HTERT RPE-1 (cell line): ENCODE results near the gene CCR8.

ENCODE experiments used
- in situ Hi-C: fragments of 300-500 bp; cut with MboI; formaldehyde crosslinking; loops from 4 replicates; pipeline ENCODE4 v1.14.3; 2020; ENCODE audit warnings: low sequenced_read_pairs

Gene CCR8, protein sequence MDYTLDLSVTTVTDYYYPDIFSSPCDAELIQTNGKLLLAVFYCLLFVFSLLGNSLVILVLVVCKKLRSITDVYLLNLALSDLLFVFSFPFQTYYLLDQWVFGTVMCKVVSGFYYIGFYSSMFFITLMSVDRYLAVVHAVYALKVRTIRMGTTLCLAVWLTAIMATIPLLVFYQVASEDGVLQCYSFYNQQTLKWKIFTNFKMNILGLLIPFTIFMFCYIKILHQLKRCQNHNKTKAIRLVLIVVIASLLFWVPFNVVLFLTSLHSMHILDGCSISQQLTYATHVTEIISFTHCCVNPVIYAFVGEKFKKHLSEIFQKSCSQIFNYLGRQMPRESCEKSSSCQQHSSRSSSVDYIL

DNA sequence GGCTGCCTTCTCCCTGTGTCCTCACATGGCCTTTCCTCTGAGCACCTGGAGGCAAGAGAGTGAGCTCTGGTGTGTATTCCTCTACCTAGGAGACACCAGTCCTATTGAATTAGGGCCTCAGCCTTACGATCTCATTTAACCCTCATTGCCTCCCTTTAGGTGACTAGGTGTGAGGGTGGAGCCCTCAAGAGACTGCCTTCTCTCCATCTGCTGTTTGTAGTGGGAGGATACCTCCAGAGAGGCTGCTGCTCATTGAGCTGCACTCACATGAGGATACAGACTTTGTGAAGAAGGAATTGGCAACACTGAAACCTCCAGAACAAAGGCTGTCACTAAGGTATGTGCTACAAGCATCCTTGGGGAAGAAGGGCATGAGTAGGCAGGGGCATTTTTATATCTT, at the start of gene CCR8:
Gene CCR8, plus strand, starts transcription at position 217 of the 400 bp plus-strand sequence. CDS start 2,623 bp downstream, outside the sequence.
- in situ Hi-C loops = no loop called here

DNA sequence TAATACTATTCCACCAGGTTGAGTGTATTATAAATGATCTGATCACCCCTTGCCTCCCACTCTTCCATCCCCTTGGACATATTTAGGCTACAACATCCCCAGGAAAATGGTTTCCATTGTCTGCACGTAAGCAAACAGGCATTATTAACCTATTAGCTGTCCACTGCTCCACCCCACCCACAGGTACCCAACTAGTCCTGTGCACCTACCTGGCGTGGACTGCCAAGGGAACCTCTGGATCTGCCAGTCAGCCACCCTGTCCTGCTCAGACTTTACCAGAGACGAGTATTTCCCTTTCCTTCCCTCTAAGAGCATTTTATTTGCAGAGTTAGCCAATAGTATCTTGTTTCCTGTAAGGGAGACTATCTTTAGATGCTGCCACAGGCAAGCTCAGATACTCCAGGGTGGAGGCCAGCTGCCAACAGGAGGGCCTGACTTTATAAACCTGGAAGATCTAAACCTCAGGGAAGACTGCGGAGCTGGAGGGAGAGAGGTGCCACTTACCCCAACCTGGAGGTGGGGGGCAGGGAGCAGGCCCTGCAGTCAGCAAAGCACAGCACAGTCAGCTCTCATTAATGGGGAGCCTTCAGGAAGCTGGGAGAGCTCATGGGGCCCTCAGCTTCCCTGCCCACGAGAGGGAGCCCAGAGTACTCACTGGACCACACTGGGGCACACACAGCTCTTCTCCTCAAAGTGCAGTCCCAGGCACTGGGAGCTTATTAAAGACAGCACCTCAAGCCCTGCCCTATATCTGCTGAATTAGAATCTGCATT, 49.6 kb upstream of the CCR8 start, which contains the start of gene CX3CR1:
Gene CX3CR1, minus strand, starts transcription at position 292 of the 773 bp plus-strand sequence. CDS start 13,527 bp downstream, outside the sequence.
- in situ Hi-C loops = no loop called here

DNA sequence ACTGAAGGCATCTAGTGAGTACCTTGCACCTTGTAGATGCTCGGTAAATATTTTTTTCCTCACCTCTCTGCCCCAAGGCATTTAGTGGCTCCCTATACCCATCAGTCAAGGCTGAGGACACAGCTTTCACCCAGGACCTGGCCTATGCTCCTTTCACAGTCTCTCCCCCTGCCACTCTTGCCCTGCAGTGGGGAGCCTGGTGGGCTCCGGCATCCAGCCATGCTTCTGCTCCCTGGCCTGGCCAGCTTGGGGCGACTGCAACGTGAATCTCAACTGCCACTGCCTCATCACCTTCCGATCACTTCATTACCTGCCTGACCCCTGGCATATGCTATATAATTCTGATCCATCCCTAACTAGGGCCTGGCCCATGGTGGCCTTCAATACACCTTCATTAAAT, 48.9 kb upstream of the CCR8 start:
- in situ Hi-C loops = no loop called here

DNA sequence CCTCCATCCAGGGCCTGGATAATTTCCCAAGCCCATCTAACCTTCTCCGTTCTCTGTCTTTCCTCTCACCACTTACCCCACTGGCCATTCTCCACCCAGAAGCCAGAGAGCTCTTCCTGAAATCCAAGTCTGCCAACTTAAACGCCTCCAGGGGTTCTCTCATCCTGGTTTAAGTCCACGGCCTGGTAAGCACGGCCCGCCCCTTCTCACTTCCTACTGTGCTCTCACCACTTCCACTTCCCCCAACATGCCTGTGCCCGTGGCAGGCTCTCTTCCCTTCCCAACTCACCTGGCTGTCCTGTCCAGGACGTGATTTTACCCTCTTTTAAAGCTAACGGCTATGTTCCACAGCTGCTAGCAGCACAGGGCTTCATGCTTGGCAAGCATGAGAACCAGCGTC, 48.0 kb upstream of the CCR8 start:
- in situ Hi-C loops = no loop called here

DNA sequence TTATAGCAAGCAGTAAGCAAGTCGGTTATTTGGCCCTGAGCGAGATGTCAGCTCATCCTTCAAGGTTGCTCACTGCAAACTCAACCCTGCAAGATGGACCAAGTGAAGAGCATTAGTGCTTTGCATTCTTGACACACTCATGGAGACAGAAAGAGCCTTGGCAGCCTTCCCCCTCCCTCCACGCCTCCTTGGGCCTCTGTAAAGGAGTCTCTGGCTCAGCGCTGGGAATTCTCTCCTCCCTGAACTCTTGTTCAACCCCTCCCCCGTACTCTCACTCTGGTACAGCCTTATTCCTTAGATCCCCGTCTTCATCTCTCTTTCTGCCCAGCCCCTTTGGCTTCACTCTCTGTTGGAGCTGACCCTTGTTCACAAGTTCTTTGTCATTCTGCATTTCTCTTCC, 47.5 kb upstream of the CCR8 start:
- in situ Hi-C loops = no loop called here

DNA sequence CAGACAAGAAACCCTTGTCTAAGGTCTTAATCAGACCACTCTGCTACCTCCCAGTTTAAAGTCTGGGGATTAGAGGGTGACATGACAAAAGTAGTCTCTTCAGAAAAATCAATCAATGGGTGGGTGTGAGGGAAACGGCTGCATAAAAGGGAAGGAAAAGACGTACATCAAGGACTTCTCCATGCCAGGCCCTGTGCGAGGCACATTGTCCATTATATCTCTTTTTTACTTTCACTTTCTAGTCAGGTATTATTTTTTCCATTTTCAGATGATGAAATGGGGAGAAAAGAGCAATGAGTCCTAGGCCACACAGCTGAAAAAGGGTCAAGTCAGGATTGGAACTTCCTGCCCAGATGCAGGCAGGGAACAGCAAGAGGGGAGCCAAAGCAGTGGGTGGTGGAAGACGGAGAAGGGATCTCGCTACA, 45.0 kb upstream of the CCR8 start:
- in situ Hi-C loops = no loop called here

DNA sequence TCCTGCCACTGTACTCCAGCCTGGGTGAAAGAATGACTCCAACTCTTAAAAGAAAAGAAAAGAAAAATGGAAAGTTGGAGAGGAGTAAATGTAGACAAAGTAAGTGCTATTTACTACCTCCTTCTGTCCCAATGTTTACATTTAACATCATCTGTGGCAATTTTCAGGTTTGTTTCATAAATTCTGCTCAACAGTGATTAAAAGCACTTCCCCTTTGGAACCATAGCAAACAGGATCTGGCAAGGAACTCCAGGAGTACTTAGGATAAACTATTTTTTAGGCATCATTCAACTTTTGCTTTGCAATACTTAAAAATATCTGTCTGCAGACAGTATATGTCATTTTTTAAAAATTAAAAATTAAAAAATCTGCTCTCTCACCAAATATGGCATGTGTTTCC, 44.2 kb upstream of the CCR8 start:
- in situ Hi-C loops = no loop called here

DNA sequence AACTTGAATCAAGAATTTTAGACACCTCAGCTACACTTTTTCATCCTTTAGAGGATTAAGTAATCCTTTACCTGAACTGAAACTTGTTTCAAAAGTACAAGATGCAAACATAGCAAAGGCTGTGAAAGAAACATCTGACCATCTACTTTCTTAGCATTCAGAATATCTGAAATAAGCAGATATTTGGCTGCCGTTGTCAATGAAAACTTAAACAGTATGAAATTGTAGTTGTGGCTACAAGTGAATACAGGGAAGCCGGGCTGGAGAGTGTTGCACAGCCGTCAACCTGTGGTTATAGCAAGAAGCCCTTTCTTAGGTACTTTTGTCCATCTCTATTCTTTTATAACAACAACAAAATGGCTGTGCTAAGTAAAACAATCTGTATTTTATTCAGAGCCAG, 42.7 kb upstream of the CCR8 start:
- in situ Hi-C loops = no loop called here

DNA sequence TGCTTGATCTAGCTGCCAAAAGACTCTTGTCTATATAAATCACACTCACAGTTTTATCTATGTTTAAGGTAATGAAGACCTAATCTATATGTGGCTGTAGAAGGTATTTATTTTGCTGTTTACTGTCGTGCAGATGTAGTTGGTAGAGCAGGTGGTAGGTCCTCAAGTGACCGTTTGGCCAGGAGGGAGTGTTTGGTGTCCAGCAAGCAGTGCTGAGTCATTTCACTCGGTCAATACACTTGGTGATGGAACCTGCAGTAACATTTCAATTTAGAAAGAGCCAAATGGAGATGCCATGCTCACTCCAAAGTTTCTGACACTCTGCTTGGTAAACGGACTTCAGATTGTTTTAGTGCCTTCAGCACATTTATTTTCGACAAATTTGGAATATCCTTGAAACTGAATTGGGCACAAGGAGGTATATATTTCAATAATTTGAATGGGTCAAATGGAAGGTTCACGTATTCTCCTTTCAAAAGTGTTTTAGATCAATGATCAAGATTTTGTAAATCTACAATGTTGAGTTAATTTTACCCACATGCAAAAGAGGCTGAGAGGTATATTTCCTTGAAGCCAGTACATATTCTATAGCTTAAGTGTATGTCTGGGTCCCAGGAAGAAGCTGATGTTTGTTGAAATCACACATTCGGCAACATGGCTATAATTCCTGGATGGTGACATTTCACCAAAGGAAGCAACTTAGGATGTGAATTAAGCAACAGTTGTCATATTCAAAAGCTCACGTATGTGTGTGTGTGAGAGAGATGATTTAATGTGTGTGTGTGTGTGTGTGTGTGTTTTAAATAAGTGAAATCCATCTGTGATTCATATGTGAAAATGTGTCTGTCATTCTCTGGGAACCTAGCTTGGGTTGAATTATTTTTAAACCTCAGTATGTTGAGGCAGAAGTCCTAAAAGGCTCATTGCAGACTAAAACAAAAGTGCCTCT, 42.0 kb upstream of the CCR8 start:
- in situ Hi-C loops = no loop called here

DNA sequence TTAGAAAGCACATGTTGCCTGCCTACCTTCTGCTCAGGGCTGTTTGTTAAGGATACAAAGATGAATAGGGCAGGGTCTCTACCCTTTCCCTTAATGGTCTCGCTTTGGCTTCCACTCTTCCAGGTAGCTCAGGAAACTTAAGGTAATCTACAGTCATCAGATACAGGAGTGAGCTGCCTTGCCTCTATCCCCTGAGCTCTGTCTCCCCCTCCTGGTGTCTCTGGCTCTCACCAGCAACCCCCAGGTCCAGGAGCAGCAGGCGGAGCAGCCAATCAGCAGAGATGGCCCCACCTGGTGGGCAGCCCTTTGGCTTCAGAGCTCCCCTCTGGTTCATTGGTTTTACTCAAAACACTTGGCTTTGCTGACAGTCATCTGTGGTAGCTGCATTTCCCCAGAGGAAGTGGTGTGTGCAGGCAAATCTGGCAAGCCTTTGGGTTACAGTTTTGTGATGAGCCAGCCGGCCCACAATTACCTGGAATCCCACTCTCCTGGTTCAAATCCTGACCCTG, 41.2 kb upstream of the CCR8 start:
- in situ Hi-C loops = no loop called here

DNA sequence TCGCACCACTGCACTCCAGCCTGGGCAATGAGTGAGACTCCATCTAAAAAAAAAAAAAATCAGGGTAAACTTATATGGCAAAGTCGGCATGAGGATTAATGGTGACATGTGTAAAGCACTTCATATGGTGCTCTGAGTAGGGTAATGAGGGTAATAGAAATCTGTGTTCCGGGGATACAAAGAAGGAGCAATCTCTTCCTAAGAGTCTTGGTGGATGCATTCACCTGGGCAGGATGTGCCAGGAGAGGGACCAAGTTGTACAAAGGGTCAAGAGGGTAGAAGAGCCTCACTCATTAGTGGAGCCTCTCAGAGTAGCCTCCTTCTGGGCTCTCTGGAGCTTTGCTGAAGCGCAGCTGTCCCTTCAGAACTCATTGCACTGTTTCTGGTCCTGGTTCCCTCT, 40.4 kb upstream of the CCR8 start:
- in situ Hi-C loops = no loop called here

DNA sequence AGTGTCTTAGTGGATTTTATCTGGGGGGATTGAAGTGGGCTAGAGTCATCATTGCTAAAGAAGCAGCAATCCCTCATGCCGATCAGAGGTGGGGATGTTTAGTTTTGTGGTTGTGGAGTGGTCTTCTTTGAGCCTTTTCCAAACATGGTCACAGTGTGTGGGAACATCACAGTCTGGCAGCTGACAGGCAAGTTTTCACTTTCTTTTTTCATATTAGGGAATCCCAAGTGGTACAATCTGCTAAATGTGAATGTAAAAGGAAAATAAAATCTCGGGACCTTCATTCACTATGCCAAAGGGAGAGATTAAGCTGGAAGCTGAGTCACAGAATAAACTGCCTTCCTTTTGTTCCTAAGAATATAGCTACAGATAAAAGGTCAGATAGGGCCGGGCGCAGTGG, 39.3 kb upstream of the CCR8 start:
- in situ Hi-C loops = no loop called here

DNA sequence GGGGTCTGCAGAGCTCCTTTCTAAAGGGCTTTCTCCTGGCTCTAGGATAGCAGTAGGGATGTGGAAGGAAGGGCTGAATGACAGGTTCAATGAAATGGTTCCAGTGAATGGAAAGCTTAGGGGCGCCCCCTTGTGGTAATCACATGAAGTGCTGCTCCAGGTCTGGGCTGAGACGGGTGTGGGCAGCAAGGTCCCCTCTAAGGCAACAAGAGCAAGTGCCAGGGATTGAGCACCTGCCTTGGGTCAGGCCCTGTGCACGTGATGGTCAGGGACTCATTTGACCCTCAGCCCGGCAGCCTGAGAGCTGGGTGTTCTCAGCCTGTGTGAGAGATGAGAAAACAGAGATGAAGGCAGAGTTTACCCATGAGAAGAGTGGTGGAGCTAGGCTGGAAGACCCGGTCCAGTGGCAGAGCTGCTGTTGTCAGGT, 37.6 kb upstream of the CCR8 start:
- in situ Hi-C loops = no loop called here

DNA sequence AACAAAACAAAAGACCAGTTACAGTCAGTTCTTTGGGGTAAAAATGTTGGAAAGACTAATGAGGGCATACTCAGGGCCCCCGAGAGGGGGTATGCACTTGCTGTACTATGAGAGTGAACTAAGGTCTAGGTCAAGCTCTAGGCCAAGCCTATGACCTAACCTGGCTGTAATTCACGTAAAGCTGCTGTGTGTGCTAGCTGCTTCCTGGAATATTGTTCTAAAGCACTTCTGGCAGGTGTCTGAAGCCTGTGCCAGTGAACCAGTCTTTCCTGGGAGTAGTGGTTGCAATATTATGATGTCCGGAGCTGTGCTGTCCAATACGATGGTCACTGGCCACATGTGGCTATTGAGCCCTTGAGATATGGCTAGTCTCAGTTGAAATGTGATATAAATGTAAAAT, 36.5 kb upstream of the CCR8 start:
- in situ Hi-C loops = no loop called here

DNA sequence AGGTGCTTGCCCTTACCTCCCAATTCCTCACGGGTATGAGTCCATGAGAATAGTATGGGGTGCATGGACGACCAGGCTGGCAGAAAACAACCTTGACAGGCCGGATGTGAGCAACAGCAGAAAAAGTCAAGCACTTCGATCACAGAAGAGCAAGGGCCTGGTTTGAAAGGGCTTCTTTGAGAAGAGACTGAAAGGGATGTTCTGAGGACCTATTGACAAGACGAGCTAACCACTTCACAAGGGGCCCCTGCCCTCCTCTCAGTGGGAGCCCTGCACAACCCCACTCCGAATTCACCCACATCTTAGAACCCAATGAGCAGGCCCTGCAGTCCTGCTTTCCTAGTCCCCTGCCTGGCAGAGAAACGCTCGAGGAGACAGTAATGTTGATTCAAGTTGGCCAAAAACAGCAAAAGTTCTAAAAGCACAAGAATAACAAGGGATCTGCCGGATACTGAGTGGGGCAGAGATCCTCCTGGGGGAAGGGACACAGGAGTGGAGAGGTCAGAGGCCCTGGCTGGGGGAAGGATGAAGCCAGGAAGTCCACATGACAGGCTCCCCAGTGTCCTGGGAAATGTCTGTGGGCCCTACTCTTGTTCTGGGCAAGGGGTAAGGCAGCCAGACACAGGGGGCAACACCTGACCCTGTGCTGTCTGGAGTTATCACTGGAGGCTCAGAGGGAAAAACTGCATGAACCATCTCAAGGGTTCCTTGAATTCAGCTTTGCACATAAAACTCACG, 34.9 kb upstream of the CCR8 start:
- in situ Hi-C loops = no loop called here

DNA sequence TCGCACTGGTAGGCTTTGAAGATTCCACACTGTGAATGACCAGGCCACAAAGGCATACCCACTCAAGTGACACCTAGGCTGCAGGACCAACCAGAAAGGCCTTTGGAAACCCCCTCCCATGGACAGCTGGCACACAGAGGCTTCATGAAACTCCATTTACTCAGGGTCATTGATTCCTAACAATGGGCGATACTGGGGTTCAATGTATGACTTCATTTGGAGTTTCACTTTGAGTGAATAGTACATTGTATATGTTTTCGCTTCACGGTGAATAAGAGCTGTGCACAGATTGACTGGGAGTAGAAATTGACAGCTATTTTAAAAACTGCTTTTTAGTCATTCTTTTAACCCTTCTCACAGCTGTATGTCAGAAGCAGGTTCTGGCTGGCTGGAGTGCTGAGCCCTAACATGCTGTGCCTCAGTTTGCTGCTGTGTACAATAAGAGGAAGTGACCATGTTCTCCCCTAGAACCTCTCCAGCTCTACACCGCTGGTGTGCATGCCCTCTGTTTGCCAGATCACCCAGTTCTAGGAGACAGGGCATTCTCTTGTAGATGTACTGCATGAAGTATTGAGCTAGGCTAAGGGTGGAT, 34.2 kb upstream of the CCR8 start:
- in situ Hi-C loops = no loop called here

DNA sequence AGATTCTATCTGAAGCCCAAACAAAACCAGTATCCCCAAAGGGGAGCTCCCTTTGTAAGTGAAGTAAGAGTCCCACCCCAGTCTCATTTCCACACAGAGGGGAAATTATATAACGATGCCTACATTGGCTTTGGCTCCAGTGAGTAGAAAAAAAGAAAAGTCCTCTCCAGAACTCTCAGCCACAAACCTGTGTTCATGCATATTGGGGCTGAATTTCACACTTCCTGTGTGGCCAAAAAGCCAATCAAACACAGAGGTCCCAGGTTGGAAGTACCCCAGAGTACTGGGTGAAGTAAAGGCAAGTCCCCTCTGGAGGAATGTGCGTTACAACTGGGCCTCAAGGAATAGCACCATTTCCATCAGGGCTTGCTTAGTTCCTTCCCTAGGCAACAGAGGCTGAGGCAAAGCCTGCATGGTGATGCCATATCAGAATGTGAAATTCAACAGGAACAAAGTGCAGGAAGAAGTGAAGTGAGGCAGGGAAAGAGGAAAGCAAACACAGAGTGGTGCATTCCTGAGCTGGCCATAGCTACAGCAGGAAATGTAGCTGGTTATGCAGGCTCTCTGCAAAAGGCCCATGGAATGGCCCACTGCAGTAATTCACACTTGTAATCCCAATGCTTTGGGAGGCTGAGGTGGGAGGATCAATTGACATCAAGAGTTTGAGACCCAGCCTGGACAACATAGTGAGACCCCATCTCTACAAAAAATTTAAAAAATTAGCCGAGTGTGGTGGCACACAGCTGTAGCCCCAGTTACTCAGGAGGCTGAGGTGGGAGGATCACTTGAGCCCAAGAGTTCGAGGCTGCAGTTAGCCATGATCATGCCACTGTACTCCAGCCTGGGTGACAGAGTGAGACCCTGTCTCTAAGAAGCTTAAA, 33.1 kb upstream of the CCR8 start:
- in situ Hi-C loops = no loop called here

DNA sequence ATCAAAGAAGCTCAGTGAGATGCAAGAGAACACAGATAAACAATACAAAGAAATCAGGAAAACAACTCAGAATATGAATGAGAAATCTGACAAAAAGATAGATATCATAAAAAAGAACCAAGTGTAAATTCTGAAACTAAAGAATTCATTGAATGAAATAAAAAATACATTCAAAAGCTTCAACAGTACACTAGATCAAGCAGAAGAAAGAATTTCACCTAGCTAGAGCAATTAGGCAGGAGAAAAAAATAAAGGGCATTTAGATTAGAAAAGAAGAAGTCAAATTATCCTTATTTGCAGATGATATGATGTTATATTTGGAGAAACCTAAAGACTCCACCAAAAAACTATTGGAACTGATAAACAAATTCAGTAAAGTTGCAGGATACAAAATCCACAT, 30.2 kb upstream of the CCR8 start:
- in situ Hi-C loops = no loop called here

DNA sequence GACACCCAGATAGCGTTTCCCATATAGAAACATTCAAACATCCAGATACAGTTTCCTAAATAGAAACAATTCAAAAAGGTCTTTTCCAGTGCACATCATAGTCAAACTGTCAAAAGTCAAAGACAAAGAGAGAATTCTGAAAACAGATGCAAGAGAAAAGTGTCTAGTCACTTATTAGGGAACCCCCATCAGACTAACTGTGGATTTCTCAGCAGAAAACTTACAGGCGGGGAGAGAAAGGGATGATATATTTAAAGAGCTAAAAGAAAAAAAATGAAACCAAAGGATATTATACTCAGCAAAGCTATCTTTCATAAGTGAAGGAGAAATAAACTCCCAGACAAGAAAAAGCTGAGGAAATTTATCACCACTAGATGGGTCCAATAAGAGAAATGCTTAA, 27.3 kb upstream of the CCR8 start:
- in situ Hi-C loops = no loop called here
